Left colon (tissue), 2 donors: ENCODE data around the gene ZNF285. TPM values are rescaled to one million over a fixed set of nuclear protein-coding genes. Genes with fewer than 3 reads are reported as not detected.

Experiments
- total RNA-seq, 2 donors: library from RNA; stranded (reverse); fragmentation: NEBNext Ultra II Directional; extraction: Animal tissue kit (Norgen Biotek cat#: 25700); gene quantifications; one replicate each; pipeline ENCODE4 v1.2.1, GENCODE V29; 2021
- donor health status: DM: no; HTN: no; CAD: no.
- donor health status: DM: yes; HTN: yes; CAD: no.

Gene ZNF285
- total RNA-seq, 2 donors from 2014 or later: 0.92 to 1.8 TPM

Other genes starting within 250 kb of the ZNF285 start
- gene ZNF226, start 236.5 kb downstream of the ZNF285 start, total RNA-seq: 10 to 100 TPM; 16.1 to 20.3 TPM
- 10 to 100 TPM; 10.1 to 13.5 TPM for gene ZNF227, start 189.1 kb downstream of the ZNF285 start, total RNA-seq
- 1 to 10 TPM; 1.5 to 1.7 TPM for gene ZNF233, start 141.7 kb downstream of the ZNF285 start, total RNA-seq
- gene ZNF235, start 96.6 kb downstream of the ZNF285 start, total RNA-seq: 1 to 10 TPM; 4.9 to 6.7 TPM
- 1 to 10 TPM; 3.3 to 4.4 TPM for gene ZNF112, start 44.9 kb downstream of the ZNF285 start, total RNA-seq
- gene ZNF229, start 46.9 kb upstream of the ZNF285 start, total RNA-seq: 1 to 10 TPM; 1.5 to 2.7 TPM
- gene ZNF180, start 98.9 kb upstream of the ZNF285 start, total RNA-seq: 1 to 10 TPM; 6.1 to 7.5 TPM
- under 1 TPM; 0.15 to 0.42 TPM for gene CEACAM20, start 128.1 kb upstream of the ZNF285 start, total RNA-seq
- gene IGSF23, start 212.0 kb upstream of the ZNF285 start, total RNA-seq: not detected
- gene PVR, start 242.3 kb upstream of the ZNF285 start, total RNA-seq: 10 to 100 TPM; 31.0 to 35.7 TPM